GM21825 (cell line): ENCODE data around the gene GMPPB.
"Not testable (repeated sequence)": the region's sequence is repeated elsewhere in the genome, so short reads cannot be mapped to it uniquely, and the experiment has no call there.

ENCODE experiments used
- ATAC-seq: cut with Tn5 transposase; IDR thresholded peaks from one replicate; pipeline ENCODE4 v1.9.1; 2021; ENCODE audit warnings: mild to moderate bottlenecking, moderate library complexity; ENCODE audit not compliant: unreplicated experiment

Gene GMPPB

GRCh38 chr3:49714728-49715550 is 8.8 kb downstream of the GMPPB start:
- no peak for ATAC-seq

DNA sequence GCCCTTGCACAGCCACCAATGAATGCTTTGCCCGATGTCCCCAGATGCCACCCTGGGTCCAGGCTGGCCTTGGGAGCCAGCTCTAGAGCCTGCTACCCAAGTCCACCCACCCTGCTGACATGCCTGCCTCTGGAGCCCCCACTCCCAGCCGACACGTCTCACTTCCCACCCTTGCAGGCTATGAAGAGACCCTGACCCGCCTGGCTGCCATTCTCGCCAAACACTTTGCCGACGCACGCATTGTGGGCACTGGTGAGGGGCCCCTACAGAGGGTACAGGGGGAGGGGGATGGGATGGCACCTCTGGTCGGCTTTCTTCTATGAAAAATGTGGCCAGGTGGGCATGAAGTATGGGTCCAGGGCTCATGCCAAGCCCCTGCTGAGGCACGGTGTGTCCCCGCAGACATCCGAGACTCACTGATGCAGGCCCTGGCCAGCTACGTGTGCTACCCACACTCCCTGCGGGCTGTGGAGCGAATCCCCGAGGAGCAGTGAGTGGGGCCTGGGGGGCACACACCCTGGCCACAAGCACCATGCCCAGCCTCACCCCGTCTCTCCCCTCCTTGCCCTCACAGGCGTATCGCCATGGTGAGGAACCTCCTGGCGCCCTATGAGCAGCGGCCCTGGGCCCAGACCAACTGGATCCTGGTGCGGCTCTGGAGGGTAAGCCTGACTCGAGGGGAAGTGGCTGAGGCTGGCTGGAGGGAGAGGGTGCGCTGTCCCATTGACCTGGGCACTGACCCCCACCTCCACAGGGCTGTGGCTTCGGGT is 10.2 kb downstream of the GMPPB start:
- no peak for ATAC-seq

GRCh38 chr3:49712631-49713317 is 11.0 kb downstream of the GMPPB start:
- ATAC-seq = no peak

DNA sequence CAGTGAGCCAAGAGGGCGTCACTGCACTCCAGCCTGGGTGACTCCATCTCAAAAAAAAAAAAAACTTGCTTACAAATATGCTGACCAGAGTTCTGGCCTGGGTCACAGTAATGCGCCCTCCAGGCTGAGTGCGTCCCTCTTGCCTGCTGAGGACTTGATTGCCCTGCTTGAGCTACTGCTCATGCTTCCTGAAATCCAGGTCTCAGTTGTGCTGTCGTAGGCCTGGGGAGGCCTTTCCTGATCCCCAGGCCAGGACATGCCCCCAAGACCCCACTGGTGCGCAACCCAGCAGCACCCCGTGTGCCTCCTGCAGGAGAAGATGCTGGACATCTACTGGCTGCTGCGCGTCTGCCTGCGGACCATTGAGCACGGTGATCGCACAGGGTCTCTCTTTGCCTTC is 11.6 kb downstream of the GMPPB start:
- no peak for ATAC-seq

- no peak for ATAC-seq
Observed at GRCh38 chr3:49711489-49711888, 12.3 kb downstream of the GMPPB start.

GRCh38 chr3:49709852-49710251 is 13.9 kb downstream of the GMPPB start:
- ATAC-seq = no peak

GRCh38 chr3:49707113-49707480 is 16.7 kb downstream of the GMPPB start:
- ATAC-seq = no peak

DNA sequence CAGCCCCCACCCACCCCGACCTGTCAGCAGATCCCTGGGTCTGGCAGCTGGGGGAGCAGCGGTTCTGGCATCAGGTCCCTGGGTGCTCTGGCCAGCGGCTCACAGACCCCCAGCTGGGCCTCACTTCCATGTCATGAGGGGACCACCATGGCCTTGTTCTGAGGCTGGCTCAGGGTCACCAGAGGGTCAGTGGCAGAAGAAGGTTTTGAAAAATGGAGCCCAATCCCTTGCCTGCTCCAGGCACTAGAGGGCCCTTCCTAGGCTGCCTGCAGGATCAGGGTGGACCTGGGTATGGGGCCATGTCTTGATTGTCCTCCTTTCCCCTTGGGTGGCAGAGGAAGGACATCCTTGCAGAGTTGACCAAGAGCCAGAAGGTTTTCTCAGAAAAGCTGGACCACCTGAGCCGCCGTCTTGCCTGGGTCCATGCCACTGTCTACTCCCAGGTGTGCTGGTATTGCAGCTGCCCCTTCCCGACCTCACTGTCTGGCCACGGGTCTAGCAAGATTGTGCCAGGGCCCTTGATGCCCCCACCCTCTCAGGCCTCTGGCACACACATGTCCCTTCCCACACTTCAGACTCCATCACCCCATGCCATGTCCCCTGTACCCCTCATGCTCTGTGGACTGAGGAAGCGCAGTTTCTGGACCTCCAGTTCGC is 17.2 kb downstream of the GMPPB start:
- ATAC-seq = no peak

GRCh38 chr3:49705390-49705960 is 18.3 kb downstream of the GMPPB start:
- ATAC-seq = no peak

DNA sequence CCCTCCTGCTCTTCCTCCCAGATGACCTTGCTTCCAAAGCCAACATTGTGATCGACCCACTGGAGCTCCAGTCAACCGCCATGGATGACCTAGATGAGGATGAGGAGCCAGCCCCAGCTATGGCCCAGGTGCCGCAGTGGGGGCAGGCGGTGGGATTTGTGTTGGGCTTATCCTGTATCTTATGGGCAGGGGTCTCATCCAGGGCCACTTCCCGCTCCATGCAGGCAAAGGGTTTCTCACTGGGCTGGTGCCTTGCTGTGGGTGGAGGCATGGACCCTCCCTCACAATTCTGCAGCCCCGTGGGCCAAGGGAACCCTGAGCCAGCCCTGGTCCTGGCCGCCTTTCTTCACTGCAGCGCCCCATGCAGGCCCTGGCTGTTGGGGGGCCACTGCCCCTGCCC is 19.1 kb downstream of the GMPPB start:
- ATAC-seq = no peak

DNA sequence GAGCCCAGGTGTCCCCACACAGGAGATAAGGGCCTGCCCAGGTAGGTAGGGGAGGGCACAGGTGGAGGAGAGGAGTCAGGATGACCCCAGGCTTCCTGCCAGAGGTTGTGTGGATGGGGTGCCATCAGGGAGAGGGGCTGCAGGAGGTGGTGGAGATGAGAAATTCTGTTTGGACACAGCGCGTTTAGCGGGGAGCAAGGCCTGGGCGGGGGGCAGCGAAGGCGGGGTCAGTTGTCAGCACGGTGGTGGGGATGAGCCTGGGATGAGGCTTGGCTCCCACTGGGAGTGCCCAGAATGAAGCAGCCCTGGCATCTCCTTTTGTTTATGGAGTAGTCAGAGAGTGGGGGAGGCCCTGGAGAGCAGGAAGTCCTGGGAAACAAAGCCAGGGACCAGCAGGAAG is 19.8 kb downstream of the GMPPB start:
- ATAC-seq = no peak

- ATAC-seq = peak; percentile 65
Observed at GRCh38 chr3:49703443-49703927, 20.3 kb downstream of the GMPPB start.

DNA sequence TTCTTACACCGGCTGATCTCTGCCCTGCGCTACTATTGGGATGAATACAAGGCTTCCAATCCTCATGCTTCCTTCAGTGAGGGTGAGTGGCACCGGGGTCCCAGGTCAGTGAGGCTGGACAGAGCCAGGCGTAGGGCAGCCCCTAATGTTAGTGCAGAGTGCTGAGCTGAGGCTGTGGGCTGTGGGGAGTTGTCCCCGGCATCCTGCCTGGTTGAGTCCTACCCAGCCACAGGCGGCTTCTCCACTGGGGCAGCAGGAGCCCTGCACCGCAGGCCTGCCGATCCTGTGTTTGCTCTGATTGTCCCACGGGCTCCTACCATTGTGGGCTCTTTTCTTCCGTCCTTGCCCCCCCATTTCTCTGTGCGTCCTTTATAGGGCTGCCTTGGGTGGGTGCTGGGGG is 21.1 kb downstream of the GMPPB start:
- no peak for ATAC-seq

- ATAC-seq = no peak
Observed at GRCh38 chr3:49701388-49702077, 22.2 kb downstream of the GMPPB start.

GRCh38 chr3:49700453-49701128 is 23.2 kb downstream of the GMPPB start:
- ATAC-seq = no peak

DNA sequence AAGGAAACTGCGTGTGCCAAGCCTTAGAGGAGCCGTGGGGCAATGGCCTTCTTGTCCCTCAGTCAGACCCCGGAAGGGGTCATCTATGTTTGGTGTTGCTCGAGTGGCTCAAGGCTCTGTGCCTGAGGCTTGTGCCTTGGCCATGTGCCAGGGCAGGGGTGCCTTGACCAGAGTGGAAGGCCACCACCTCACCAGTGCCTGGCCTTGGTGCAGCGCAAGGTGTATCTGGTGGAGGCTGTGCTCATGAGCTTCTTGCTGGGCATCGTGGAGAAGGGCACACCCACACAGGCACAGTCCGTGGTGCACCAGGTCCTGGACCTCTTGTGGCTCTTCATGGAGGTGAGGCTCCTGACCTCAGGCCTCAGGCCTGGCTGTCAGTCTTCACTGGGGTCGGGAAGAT is 23.7 kb downstream of the GMPPB start:
- ATAC-seq = no peak

GRCh38 chr3:49699281-49699979 is 24.3 kb downstream of the GMPPB start:
- ATAC-seq = no peak

- ATAC-seq = not testable (repeated sequence)
Observed at GRCh38 chr3:49695350-49696015, 28.3 kb downstream of the GMPPB start.
